Stimulated activated CD4-positive, alpha-beta T cell treated with anti-CD3 and anti-CD28 coated beads, Interleukin-2, amount 100 ng/mL, for 24 hours (primary cell): ENCODE data around the gene UGT1A8.
"Not testable (repeated sequence)": the region's sequence is repeated elsewhere in the genome, so short reads cannot be mapped to it uniquely, and the experiment has no call there.

Source experiments
- DNase-seq, 2 donors: peaks; one replicate each; pipeline ENCODE4 v3.0.0-alpha.2; 2020

The UGT1A8 gene

GRCh38 chr2:233736868-233737653 is 119.6 kb downstream of the UGT1A8 start:
- not testable (repeated sequence) for DNase-seq

DNA sequence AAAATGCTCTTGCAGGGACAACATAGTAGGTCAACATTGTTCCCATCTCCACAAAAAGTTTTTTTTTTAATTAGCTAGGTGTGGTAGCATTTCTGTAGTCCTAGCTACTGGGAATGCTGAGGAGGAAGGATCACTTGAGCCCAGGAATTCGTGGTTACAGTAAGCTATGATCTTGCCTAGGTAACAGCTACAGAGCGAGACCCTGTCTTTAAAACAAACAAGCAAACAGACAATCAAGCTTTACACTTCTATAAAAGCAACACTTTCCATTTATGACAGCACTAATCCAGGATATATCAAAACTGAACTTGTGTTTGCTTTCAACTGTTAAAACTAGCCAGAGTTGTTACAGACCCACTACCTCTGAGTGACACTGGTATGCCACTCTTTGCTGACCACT is 123.4 kb downstream of the UGT1A8 start:
- DNase-seq = no peak

DNA sequence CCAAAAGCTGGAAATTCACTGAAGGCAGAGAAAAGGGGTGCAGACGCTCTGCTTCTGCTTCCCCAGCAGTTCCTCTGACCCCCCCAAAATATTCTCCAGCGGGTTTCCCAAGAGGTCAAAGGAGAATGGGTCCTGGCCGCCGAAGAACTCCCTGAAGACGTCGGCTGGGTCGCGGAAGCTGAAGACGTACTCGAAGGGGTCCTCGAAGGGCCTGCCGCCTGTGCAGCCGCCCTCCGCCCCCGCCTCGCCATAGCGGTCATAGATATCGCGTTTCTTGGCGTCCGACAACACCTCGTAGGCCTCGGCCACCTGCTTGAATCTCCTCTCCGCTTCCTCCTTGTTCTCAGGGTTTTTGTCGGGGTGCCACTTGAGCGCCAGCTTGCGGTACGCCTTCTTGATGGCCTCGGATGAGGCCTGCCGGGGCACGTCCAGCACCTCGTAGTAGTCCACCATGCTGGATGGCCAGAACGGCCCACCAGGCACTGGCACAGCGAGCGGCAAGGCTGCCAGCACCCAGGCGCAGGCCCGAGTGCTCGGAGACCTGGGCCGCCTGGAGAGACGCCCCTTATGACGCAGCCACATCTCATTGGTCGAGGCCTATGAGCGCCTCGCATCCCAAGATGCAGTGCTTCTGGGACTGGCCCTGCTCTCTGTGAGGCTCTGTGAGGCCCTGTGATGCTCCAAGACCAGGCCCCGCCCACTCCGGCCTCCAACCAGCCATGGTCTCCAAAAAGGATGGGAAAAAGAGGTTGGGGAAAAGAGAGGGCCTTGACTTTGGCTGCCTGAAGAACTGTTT is 126.2 kb downstream of the UGT1A8 start:
- no peak for DNase-seq

GRCh38 chr2:233745073-233745755 is 127.8 kb downstream of the UGT1A8 start:
- no peak for DNase-seq

GRCh38 chr2:233745838-233746237 is 128.4 kb downstream of the UGT1A8 start:
- not testable (repeated sequence) for DNase-seq

- no peak for DNase-seq
These were observed 129.2 kb downstream of the UGT1A8 start for GRCh38 chr2:233746475-233747282.

- DNase-seq = no peak
These were observed 129.8 kb downstream of the UGT1A8 start for GRCh38 chr2:233747283-233747544.

- not testable (repeated sequence) for DNase-seq
These were observed 133.3 kb downstream of the UGT1A8 start for GRCh38 chr2:233750689-233751088.

DNA sequence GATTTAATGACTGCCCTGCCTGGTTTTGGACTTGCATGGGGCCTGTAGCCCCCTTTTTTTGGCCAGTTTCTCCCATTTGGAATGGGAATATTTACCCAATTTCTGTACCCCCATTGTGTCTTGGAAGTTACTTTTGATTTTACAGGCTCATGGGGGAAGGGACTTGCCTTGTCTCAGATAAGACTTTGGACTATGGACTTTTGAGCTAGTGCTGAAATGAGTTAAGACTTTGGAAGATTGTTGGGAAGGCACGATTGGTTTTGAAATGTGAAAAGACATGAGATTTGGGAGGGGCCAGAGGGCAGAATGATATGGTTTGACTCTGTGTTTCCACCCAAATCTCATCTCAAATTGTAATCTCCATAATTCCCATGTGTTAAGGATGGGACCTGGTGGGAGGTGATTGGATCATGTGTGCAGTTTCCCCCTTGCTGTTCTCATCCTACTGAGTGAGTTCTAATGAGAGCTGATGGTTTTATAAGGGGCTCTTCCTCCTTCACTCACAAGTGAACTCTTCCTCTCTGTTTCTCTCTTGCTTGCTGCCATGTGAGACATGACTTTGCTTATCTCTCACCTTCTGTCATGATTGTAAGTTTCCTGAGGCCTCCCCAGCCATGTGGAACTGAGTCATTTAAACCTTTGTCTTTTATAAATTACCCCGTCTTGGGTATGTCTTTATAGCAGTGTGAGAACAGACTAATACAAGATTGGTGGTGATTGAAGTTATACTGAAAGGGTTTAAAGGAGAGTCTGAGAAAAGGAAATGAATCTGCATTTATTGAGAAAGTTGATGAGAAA is 134.0 kb downstream of the UGT1A8 start:
- not testable (repeated sequence) for DNase-seq

DNA sequence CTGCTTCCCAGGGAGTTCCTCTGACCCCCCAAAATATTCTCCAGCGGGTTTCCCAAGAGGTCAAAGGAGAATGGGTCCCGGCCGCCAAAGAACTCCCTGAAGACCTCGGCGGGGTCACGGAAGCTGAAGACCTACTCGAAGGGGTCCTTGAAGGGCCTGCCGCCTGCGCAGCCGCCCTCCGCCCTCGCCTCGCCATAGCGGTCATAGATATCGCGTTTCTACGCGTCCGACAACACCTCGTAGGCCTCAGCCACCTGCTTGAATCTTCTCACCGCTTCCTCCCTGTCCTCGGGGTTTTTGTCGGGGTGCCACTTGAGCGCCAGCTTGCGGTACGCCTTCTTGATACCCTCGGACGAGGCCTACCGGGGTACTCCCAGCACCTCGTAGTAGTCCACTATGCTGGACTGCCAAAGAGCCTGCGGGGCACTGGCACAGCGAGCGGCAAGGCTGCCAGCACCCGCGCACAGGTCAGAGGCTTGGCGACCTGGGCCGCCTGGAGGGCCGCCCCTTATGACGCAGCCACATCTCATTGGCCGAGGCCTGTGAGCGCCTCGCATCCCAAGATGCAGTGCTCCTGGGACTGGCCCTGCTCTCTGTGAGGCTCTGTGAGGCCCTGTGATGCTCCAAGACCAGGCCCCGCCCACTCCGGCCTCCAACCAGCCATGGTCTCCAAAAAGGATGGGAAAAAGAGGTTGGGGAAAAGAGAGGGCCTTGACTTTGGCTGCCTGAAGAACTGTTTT is 137.6 kb downstream of the UGT1A8 start:
- no peak for DNase-seq

- no peak for DNase-seq
These were observed 139.1 kb downstream of the UGT1A8 start for GRCh38 chr2:233756429-233757081.

GRCh38 chr2:233758141-233758540 is 140.7 kb downstream of the UGT1A8 start:
- DNase-seq = no peak

- DNase-seq = no peak
These were observed 141.4 kb downstream of the UGT1A8 start for GRCh38 chr2:233758849-233759248.

DNA sequence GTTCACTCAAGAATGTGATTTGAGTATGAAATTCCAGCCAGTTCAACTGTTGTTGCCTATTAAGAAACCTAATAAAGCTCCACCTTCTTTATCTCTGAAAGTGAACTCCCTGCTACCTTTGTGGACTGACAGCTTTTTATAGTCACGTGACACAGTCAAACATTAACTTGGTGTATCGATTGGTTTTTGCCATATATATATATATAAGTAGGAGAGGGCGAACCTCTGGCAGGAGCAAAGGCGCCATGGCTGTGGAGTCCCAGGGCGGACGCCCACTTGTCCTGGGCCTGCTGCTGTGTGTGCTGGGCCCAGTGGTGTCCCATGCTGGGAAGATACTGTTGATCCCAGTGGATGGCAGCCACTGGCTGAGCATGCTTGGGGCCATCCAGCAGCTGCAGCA is 142.6 kb downstream of the UGT1A8 start, which contains the start of gene UGT1A1:
Gene UGT1A1 (plus strand): TSS at position 228 of the 400 bp plus-strand sequence. CDS start 18 bp downstream, at position 246.
- no peak for DNase-seq

DNA sequence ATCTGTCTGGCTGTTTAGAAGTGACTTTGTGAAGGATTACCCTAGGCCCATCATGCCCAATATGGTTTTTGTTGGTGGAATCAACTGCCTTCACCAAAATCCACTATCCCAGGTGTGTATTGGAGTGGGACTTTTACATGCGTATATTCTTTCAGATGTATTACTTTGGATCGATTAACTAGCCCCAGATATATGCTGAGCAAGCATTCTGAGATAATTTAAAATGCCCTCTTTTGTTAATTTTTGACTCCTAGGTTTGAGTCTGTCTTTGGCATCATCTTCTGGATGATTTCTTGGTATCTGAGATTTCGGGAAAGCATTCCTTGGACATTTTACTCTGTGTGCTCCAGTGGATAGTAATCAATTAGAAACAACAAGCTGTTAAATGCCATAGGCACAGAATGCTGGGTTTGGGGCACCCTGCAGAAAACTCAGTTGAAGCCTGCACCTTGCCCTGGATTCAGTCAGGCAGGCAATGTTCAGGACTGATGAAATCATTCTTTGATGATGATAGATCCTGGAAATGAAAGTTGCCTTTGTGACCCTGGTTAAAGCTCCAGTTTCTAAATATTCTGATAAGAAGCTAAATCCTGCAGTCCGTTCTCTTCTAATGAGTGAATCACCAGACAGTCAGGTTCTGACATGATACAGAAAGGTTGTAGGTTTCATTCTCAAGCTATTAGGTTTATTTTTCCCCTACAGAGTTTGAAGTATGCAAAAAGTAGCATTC is 143.8 kb downstream of the UGT1A8 start:
- DNase-seq = no peak

GRCh38 chr2:233764264-233764663 is 146.8 kb downstream of the UGT1A8 start:
- no peak for DNase-seq

DNA sequence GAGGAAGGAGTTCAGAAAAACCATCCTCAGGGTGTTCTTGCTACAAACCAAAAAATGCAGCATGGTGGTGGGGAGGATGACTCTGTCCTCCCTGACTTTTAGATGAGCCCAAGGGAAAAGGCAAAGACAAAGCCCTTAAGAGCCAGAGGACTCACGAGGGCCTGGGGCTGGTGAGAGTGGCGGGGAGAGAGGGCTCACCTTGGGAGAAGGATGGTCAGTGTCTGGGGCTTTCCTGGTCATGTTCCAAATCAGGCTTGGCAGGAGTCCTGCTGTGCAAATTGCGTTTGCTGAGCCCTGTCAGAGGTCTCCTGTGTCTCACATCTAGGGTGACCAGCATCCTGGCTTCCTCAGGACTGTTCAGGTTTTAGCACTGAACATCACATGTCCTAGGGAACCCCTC is 147.3 kb downstream of the UGT1A8 start:
- DNase-seq = no peak

- DNase-seq = no peak
These were observed 149.0 kb downstream of the UGT1A8 start for GRCh38 chr2:233766416-233766815.

DNA sequence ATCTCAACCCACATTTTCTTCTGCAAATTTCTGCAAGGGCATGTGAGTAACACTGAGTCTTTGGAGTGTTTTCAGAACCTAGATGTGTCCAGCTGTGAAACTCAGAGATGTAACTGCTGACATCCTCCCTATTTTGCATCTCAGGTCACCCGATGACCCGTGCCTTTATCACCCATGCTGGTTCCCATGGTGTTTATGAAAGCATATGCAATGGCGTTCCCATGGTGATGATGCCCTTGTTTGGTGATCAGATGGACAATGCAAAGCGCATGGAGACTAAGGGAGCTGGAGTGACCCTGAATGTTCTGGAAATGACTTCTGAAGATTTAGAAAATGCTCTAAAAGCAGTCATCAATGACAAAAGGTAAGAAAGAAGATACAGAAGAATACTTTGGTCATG is 150.6 kb downstream of the UGT1A8 start:
- no peak for DNase-seq

GRCh38 chr2:233769260-233769659 is 151.8 kb downstream of the UGT1A8 start:
- DNase-seq = no peak
